Transverse colon (tissue), 4 donors: ENCODE data around the gene NEURL1B.

ENCODE experiments used
- POLR2A ChIP-seq: fragments of 450-650 bp; IDR thresholded peaks from one replicate; pipeline ENCODE4 v1.6.1; 2016; ENCODE audit warnings: antibody characterized with exemption, mild to moderate bottlenecking, moderate library complexity
- POLR2AphosphoS5 ChIP-seq, 3 donors: sonication (generic); formaldehyde crosslinking; IDR thresholded peaks; one replicate each; pipeline ENCODE4 v1.6.1; 2016; ENCODE audit warnings: antibody characterized with exemption in 3 of 3
- TF ChIP-seq, protein P1 (sequence below), 5 experiments: fragments of 200-600 bp in 3 of 5; fragments of 450-650 bp in 2 of 5; sonication (generic) in 3 of 5; IDR thresholded peaks; 1 replicate in 2 of 5; 2 replicates in 3 of 5; pipeline ENCODE4 v1.5.1; 2016 to 2017; ENCODE audit warnings: antibody characterized with exemption in 5 of 5, inconsistent platforms in 3 of 5, mild to moderate bottlenecking in 2 of 5, moderate library complexity in 1 of 5

DNA sequence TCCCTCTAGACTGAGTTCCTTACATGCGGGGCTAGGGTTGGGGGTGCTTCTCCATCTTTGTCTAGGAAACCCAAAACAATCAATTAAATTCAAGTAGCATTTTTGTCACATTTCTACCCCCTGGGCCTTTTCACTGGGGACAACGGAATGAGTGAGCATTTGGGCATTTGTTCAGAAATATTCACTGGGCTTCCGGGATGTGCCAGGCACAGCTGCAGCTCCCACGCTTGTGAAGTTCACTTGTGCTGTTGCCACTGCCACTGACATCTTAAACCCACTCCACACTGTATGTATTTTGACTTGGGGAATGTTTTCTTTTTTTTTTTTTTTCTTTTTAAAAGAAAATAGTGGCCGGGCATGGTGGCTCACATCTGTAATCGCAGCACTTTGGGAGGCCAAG lies 98.3 kb downstream of the NEURL1B start:
- TF ChIP-seq, protein P1, sequence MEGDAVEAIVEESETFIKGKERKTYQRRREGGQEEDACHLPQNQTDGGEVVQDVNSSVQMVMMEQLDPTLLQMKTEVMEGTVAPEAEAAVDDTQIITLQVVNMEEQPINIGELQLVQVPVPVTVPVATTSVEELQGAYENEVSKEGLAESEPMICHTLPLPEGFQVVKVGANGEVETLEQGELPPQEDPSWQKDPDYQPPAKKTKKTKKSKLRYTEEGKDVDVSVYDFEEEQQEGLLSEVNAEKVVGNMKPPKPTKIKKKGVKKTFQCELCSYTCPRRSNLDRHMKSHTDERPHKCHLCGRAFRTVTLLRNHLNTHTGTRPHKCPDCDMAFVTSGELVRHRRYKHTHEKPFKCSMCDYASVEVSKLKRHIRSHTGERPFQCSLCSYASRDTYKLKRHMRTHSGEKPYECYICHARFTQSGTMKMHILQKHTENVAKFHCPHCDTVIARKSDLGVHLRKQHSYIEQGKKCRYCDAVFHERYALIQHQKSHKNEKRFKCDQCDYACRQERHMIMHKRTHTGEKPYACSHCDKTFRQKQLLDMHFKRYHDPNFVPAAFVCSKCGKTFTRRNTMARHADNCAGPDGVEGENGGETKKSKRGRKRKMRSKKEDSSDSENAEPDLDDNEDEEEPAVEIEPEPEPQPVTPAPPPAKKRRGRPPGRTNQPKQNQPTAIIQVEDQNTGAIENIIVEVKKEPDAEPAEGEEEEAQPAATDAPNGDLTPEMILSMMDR (IDR thresholded peaks at IDR 0.05), result no peak
- TF ChIP-seq POLR2A (no peak), POLR2AphosphoS5 (IDR thresholded peaks at IDR 0.05) (no peak)
